GM23338 (cell line): ENCODE data around the gene MINDY3. TPM values are rescaled to one million over a fixed set of nuclear protein-coding genes. Genes with fewer than 3 reads are reported as not detected.

Experiments used
- ATAC-seq: fragments of 200-7000 bp; cut with Tn5 transposase; 3 replicates; pipeline ENCODE4 v1.9.1; 2020
- DNase-seq: peaks from one replicate; pipeline ENCODE4 v3.0.0-alpha.2; 2015; ENCODE audit warnings: low spot score
- H2AFZ ChIP-seq: fragments of 200-600 bp; sonication (generic); 2 replicates; pipeline ENCODE4 v1.8.0; 2016; ENCODE audit warnings: antibody characterized with exemption, mild to moderate bottlenecking, moderate library complexity
- H3F3A ChIP-seq: fragments of 200-600 bp; sonication (generic); replicated peaks from 2 replicates; pipeline ENCODE4 v1.8.0; 2017; ENCODE audit warnings: antibody characterized with exemption, mixed run types, low read depth
- H3K27ac ChIP-seq: fragments of 200-600 bp; sonication (generic); 2 replicates; pipeline ENCODE4 v1.6.1; 2016; ENCODE audit warnings: low read depth
- H3K27me3 ChIP-seq: fragments of 200-600 bp; sonication (generic); 2 replicates; pipeline ENCODE4 v1.8.0; 2016; ENCODE audit warnings: mild to moderate bottlenecking, mixed run types, moderate library complexity; ENCODE audit not compliant: insufficient read depth
- H3K36me3 ChIP-seq: fragments of 200-600 bp; sonication (generic); 2 replicates; pipeline ENCODE4 v1.8.0; 2016; ENCODE audit warnings: mild to moderate bottlenecking; ENCODE audit not compliant: insufficient read depth
- H3K4me1 ChIP-seq: fragments of 200-600 bp; sonication (generic); 2 replicates; pipeline ENCODE4 v1.8.0; 2016; ENCODE audit warnings: mild to moderate bottlenecking, moderate library complexity; ENCODE audit not compliant: insufficient read depth
- H3K4me2 ChIP-seq: fragments of 200-600 bp; sonication (generic); 2 replicates; pipeline ENCODE4 v1.7.1; 2017; ENCODE audit warnings: mixed run types
- H3K4me3 ChIP-seq: fragments of 200-600 bp; sonication (generic); 2 replicates; pipeline ENCODE4 v1.6.1; 2016; ENCODE audit warnings: mixed run types
- H3K79me2 ChIP-seq: fragments of 200-600 bp; sonication (generic); replicated peaks from 2 replicates; pipeline ENCODE4 v1.8.0; 2017; ENCODE audit warnings: mild to moderate bottlenecking; ENCODE audit not compliant: insufficient read depth
- H3K9me2 ChIP-seq: fragments of 200-600 bp; sonication (generic); 2 replicates; pipeline ENCODE4 v1.8.0; 2017; ENCODE audit not compliant: insufficient read depth
- H4K20me1 ChIP-seq: fragments of 200-600 bp; sonication (generic); replicated peaks from 2 replicates; pipeline ENCODE4 v1.8.0; 2017; ENCODE audit warnings: mild to moderate bottlenecking; ENCODE audit not compliant: insufficient read depth
- H3K27ac Mint-ChIP-seq: 2 replicates; pipeline ENCODE4 v1.8.0; 2020; ENCODE audit warnings: inconsistent platforms, mild to moderate bottlenecking, moderate library complexity, mixed read lengths
- H3K27me3 Mint-ChIP-seq: 3 replicates; pipeline ENCODE4 v1.8.0; 2022; ENCODE audit warnings: low read depth, mild to moderate bottlenecking, moderate library complexity, mixed read lengths, inconsistent platforms; ENCODE audit not compliant: insufficient read depth, poor library complexity
- H3K36me3 Mint-ChIP-seq: 3 replicates; pipeline ENCODE4 v1.8.0; 2021; ENCODE audit warnings: low read depth, mild to moderate bottlenecking, inconsistent platforms, moderate library complexity, mixed read lengths
- H3K4me1 Mint-ChIP-seq: 3 replicates; pipeline ENCODE4 v1.8.0; 2020; ENCODE audit warnings: mild to moderate bottlenecking, inconsistent platforms, mixed read lengths
- H3K4me3 Mint-ChIP-seq: 3 replicates; pipeline ENCODE4 v1.8.0; 2021; ENCODE audit warnings: moderate library complexity, mild to moderate bottlenecking, inconsistent platforms, mixed read lengths
- H3K9me3 Mint-ChIP-seq: 3 replicates; pipeline ENCODE4 v1.8.0; 2020; ENCODE audit warnings: moderate library complexity, mild to moderate bottlenecking, inconsistent platforms, mixed read lengths
- ETS1 ChIP-seq: IDR thresholded peaks from 2 replicates; pipeline ENCODE4 v1.6.1; 2016; ENCODE audit warnings: antibody characterized with exemption
- EZH2phosphoT487 ChIP-seq: fragments of 200-600 bp; sonication (generic); IDR thresholded peaks from one replicate; pipeline ENCODE4 v1.8.1; 2018; ENCODE audit warnings: antibody characterized with exemption; ENCODE audit not compliant: unreplicated experiment
- NANOG ChIP-seq: IDR thresholded peaks from 2 replicates; pipeline ENCODE4 v1.6.1; 2016; ENCODE audit warnings: antibody characterized with exemption, borderline replicate concordance
- POLR2AphosphoS5 ChIP-seq: IDR thresholded peaks from 2 replicates; pipeline ENCODE4 v1.6.1; 2016; ENCODE audit warnings: antibody characterized with exemption, low read depth
- STAT1 ChIP-seq: IDR thresholded peaks from one replicate; pipeline ENCODE4 v1.6.1; 2016; ENCODE audit warnings: antibody characterized with exemption; ENCODE audit not compliant: unreplicated experiment
- ZNF462 ChIP-seq: fragments of 250-450 bp; sonication (Bioruptor Pico); IDR thresholded peaks from 2 replicates; pipeline ENCODE4 v1.5.0; 2020; ENCODE audit warnings: mild to moderate bottlenecking, moderate library complexity
- polyA plus RNA-seq: library from polyadenylated mRNA; unstranded; fragments of >200 nt; fragmentation: Nextera tagmentation; extraction: Ambion mirVana; gene quantifications from 2 replicates; pipeline ENCODE4 v1.2.1, GENCODE V29; 2016
- total RNA-seq: library from RNA; depleted of rRNA; stranded (reverse); fragments of >200 nt; shearing (Covaris generic); gene quantifications from 2 replicates; pipeline ENCODE4 v1.2.3, GENCODE V29; 2014
- TF ChIP-seq, protein P1 (sequence below), 2 experiments: fragments of 200-600 bp in 1 of 2; sonication (generic) in 1 of 2; conservative IDR thresholded peaks; 2 replicates each; pipeline versions ENCODE4 v1.5.1 to v1.6.1; 2016 to 2017; ENCODE audit warnings: antibody characterized with exemption in 2 of 2, low read depth in 2 of 2, mild to moderate bottlenecking in 2 of 2, moderate library complexity in 1 of 2

MINDY3 gene
- total and polyA plus RNA-seq, 2 experiments from 2014 or later, result 10.2 to 13.6 TPM

DNA sequence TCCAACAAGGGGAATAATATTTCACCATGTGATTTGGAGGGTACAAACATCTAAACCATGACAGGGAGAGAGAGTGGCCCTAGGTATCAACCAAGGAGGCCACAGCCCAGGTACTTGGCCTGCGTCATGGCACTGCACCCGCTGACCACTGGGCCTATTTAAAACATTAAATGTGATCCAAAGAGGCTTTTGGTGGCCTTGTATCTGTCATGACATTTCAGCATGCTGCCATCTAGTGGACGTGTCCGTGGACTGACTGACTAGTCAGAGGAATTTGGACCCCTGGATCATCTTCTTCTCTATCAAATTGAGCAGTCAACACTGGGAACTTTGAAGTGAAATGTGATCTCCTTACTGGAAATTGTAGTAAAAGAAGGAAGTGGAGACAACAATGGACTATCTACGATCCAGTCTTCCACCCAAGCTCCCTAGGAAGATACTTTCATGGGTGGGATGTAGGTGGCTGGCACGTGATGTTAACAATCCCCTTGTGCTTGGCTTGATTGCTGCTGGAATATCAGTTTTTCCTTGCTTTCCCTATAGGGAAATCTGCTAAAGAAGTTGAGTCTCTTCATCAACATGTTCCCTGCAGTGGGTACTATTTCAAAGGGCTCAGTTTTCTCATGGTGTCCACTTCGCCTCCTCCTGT, 116.0 kb downstream of the MINDY3 start:
- H3K4me2 ChIP-seq, result no peak overlapping the region
- no peak overlapping the region for H3K4me3 ChIP-seq
- no peaks in the 10 kb centered on the region for H3K79me2 ChIP-seq
- H2AFZ ChIP-seq, result no peak overlapping the region
- Mint-ChIP-seq H3K27me3 (peaks cover 5% of the 10 kb centered on the region), H3K4me3 (no peak overlapping the region), H3K4me1 (peaks cover 3% of the 10 kb centered on the region), H3K36me3 (no peaks in the 10 kb centered on the region), H3K9me3 (no peaks in the 10 kb centered on the region), H3K27ac (no peak overlapping the region)
- no peaks in the 10 kb centered on the region for H4K20me1 ChIP-seq
- no peaks in the 10 kb centered on the region for H3F3A ChIP-seq
- H3K9me2 ChIP-seq, result no peaks in the 10 kb centered on the region
- no peaks in the 10 kb centered on the region for H3K27me3 ChIP-seq
- ATAC-seq, result peak; percentile 92
- no peak overlapping the region for H3K27ac ChIP-seq
- no peaks in the 10 kb centered on the region for H3K36me3 ChIP-seq
- no peaks in the 10 kb centered on the region; the same call in 1 of the 2 replicates for H3K4me1 ChIP-seq
- DNase-seq, result peak; percentile 92
- TF ChIP-seq, protein P1, sequence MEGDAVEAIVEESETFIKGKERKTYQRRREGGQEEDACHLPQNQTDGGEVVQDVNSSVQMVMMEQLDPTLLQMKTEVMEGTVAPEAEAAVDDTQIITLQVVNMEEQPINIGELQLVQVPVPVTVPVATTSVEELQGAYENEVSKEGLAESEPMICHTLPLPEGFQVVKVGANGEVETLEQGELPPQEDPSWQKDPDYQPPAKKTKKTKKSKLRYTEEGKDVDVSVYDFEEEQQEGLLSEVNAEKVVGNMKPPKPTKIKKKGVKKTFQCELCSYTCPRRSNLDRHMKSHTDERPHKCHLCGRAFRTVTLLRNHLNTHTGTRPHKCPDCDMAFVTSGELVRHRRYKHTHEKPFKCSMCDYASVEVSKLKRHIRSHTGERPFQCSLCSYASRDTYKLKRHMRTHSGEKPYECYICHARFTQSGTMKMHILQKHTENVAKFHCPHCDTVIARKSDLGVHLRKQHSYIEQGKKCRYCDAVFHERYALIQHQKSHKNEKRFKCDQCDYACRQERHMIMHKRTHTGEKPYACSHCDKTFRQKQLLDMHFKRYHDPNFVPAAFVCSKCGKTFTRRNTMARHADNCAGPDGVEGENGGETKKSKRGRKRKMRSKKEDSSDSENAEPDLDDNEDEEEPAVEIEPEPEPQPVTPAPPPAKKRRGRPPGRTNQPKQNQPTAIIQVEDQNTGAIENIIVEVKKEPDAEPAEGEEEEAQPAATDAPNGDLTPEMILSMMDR (conservative IDR thresholded peaks at IDR 0.05; ENCODE audit: low read depth in 2 of 2), result peak; percentile 79 to 85
- TF ChIP-seq NANOG (no peak), ETS1 (no peak)

GRCh38 chr10:15743443-15743842, 116.9 kb downstream of the MINDY3 start:
- Histone ChIP-seq H3K27ac (no peak overlapping the region), H3K79me2 (no peaks in the 10 kb centered on the region), H3K36me3 (no peaks in the 10 kb centered on the region), H3K4me3 (no peak overlapping the region), H3K27me3 (no peaks in the 10 kb centered on the region), H2AFZ (no peak overlapping the region), H3K4me2 (no peak overlapping the region), H3F3A (no peaks in the 10 kb centered on the region), H3K9me2 (no peaks in the 10 kb centered on the region), H3K4me1 (no peaks in the 10 kb centered on the region; the same call in 1 of the 2 replicates), H4K20me1 (no peaks in the 10 kb centered on the region)
- Mint-ChIP-seq H3K9me3 (no peaks in the 10 kb centered on the region), H3K36me3 (no peaks in the 10 kb centered on the region), H3K27ac (no peak overlapping the region), H3K27me3 (peaks cover 5% of the 10 kb centered on the region), H3K4me3 (no peak overlapping the region), H3K4me1 (peaks cover 3% of the 10 kb centered on the region)
- TF ChIP-seq ZNF462, result no peak
- TF ChIP-seq EZH2phosphoT487, result no peak
- TF ChIP-seq, protein P1 (conservative IDR thresholded peaks at IDR 0.05; ENCODE audit: low read depth in 2 of 2), result no peak
- TF ChIP-seq STAT1, result no peak
- TF ChIP-seq POLR2AphosphoS5, result no peak
- no peak for ATAC-seq
- no peak for DNase-seq
